ENCODE data around the gene MED13L.

MED13L gene

GRCh38 chr12:116048879-116049278, 228.6 kb downstream of the MED13L start:
- DNase-seq (ENCODE audit: extremely low read depth, low read depth): no peak
- no peak overlapping the region for H3K4me3 ChIP-seq (replicated peaks; ENCODE audit: low read depth, low read length)
- TF ChIP-seq, protein P1, sequence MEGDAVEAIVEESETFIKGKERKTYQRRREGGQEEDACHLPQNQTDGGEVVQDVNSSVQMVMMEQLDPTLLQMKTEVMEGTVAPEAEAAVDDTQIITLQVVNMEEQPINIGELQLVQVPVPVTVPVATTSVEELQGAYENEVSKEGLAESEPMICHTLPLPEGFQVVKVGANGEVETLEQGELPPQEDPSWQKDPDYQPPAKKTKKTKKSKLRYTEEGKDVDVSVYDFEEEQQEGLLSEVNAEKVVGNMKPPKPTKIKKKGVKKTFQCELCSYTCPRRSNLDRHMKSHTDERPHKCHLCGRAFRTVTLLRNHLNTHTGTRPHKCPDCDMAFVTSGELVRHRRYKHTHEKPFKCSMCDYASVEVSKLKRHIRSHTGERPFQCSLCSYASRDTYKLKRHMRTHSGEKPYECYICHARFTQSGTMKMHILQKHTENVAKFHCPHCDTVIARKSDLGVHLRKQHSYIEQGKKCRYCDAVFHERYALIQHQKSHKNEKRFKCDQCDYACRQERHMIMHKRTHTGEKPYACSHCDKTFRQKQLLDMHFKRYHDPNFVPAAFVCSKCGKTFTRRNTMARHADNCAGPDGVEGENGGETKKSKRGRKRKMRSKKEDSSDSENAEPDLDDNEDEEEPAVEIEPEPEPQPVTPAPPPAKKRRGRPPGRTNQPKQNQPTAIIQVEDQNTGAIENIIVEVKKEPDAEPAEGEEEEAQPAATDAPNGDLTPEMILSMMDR (IDR thresholded peaks at IDR 0.05; ENCODE audit: low read depth, low read length, missing control alignments): no peak

DNA sequence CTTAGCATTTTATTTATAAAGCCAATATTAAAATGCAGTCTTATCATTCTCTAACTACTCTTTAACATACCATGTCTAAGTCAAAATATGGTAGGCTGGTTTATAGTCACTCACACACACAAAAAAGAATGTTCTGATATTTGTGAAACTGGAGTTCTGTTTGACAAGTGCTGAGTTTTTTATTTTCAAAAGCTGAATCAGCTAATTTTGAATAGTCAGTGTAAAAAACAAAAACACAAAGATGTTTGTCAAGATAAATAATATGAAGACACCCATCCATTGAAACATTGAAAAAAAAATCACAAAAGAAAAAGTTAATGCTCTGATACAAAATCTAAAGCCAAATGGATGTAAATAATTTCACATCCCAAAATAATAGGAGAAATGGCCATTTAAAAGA, 231.5 kb downstream of the MED13L start:
- no peak for DNase-seq (ENCODE audit: extremely low read depth, low read depth)
- no peak overlapping the region for H3K4me3 ChIP-seq (replicated peaks; ENCODE audit: low read depth, low read length)
- TF ChIP-seq, protein P1 (IDR thresholded peaks at IDR 0.05; ENCODE audit: low read depth, low read length, missing control alignments): no peak

GRCh38 chr12:116045150-116045549, 232.3 kb downstream of the MED13L start:
- no peak for DNase-seq (ENCODE audit: extremely low read depth, low read depth)
- no peak overlapping the region for H3K4me3 ChIP-seq (replicated peaks; ENCODE audit: low read depth, low read length)
- TF ChIP-seq, protein P1 (IDR thresholded peaks at IDR 0.05; ENCODE audit: low read depth, low read length, missing control alignments): no peak

DNA sequence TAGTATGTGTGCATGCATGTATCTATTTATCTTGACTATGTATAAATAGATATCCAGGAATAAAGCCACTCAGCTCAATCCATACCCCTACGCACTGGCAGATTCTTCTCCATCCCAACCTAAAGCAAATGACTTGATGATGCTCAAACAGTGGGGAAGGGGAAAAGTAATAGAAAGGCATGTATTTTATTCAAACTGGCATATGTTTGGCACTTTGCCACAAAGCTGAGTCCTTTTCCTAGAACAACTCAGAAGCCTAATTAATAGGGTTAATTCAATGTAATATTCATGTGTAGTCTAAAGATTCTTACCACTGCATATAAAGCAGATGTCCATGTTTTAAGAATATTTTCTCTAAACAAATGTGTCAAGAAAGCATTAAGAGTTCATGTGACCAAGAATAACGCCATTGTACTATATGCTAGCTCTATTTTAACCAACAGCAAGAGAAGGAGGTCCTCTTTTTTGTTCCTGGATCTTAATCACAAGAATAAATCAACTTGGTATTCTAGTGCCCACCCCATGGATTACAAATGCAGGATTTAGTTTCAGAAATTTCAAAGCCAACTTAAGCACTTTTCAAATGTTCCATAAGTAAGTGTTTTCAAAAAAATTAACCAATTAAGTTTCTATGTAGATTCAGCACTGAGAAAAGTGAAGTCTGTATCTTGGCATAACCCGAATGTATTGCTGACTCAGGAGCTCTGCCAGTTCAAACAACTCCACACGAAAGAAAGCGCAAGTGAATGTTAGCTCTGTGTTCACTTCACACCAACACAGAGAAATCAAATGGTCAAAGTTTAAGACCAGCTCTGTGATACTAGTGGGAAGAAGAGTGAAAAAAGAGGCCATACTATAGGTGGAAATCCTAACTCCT, 233.6 kb downstream of the MED13L start:
- no peak overlapping the region for H3K4me3 ChIP-seq (replicated peaks; ENCODE audit: low read depth, low read length)
- TF ChIP-seq, protein P1 (IDR thresholded peaks at IDR 0.05; ENCODE audit: low read depth, low read length, missing control alignments): no peak
- DNase-seq (ENCODE audit: extremely low read depth, low read depth): no peak

DNA sequence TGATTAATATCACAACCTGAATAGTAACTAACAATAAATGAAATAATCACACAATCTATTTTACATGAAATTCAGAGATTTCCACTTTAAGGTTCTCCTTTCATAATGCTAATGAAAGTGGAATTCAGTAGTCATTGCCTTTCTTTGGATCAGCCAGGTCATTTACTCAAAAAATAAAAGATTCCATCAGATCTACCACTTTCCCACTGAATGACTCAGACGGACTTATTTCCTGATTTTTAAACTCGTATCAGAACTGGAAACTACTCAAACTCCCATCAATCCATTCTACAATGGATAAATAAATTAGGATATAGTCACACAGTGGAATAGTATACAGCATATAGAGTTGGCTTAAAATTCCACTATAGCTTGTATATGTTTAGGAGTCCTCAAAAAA, 237.1 kb downstream of the MED13L start:
- H3K4me3 ChIP-seq (replicated peaks; ENCODE audit: low read depth, low read length): no peak overlapping the region
- TF ChIP-seq, protein P1 (IDR thresholded peaks at IDR 0.05; ENCODE audit: low read depth, low read length, missing control alignments): no peak
- no peak for DNase-seq (ENCODE audit: extremely low read depth, low read depth)

DNA sequence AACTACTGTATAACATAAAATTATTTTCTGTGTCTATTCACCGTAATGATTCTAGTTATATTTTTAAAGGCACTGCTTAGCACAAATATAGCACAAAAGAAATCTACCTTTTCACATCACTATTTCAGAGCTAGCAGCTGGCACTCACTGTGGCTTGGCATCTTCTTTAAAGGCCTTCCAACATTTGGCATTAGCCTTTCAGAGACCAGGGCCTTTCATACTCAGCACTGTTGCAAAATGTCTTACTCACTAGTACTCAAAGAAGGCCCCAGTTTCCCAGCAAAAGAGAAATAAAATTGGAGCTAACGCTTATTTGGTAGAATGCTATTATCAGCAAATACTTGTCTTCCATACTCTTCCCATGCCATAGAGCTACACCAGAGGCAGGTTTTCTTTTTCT, 238.4 kb downstream of the MED13L start:
- no peak for DNase-seq (ENCODE audit: extremely low read depth, low read depth)
- H3K4me3 ChIP-seq (replicated peaks; ENCODE audit: low read depth, low read length): no peak overlapping the region
- TF ChIP-seq, protein P1 (IDR thresholded peaks at IDR 0.05; ENCODE audit: low read depth, low read length, missing control alignments): no peak
